ENCODE measurements around the gene LENG1.

- TF ChIP-seq REST (IDR thresholded peaks at IDR 0.05; ENCODE audit: low read depth) (no peak), YY1 (IDR thresholded peaks at IDR 0.05; ENCODE audit: low read depth) (no peak), EP300 (IDR thresholded peaks at IDR 0.05; ENCODE audit: borderline replicate concordance) (no peak), TCF12 (IDR thresholded peaks at IDR 0.05; ENCODE audit: low read depth) (no peak), RAD21 (IDR thresholded peaks at IDR 0.05; ENCODE audit: low read depth) (no peak)
- TF ChIP-seq, protein P1, sequence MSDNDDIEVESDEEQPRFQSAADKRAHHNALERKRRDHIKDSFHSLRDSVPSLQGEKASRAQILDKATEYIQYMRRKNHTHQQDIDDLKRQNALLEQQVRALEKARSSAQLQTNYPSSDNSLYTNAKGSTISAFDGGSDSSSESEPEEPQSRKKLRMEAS (IDR thresholded peaks at IDR 0.05): no peak
Measured at GRCh38 chr19:54183431-54183830, 23.9 kb upstream of the LENG1 start.

All from Ishikawa (cell line).